A673 (cell line): Measurements from ENCODE around the gene WDFY4. TPM values are rescaled to one million over a fixed set of nuclear protein-coding genes. Genes with fewer than 3 reads are reported as not detected.

ENCODE experiments used
- BruUV-seq: library from RNA; stranded (reverse); fragments of 400-500 nt; replicated peaks from 2 replicates; lab custom pipeline; 2021; lab: Mats Ljungman, UMichigan
- CTCF ChIA-PET: fragments of 300-600 bp; sonication (Branson Sonifier 250); formaldehyde crosslinking; loops from one replicate; lab custom pipeline; 2022; ENCODE audit warnings: antibody characterized with exemption; lab: Charles Lee
- POLR2A ChIA-PET: fragments of 300-600 bp; sonication (Branson Sonifier 250); formaldehyde crosslinking; loops from one replicate; lab custom pipeline; 2022; ENCODE audit warnings: antibody characterized with exemption; ENCODE audit not compliant: low non-redundant PET; lab: Charles Lee
- DNase-seq: peaks from one replicate; pipeline ENCODE4 v3.0.0-alpha.2; 2015; ENCODE audit warnings: low spot score
- H3K27ac ChIP-seq: fragments of 200-600 bp; sonication (generic); 2 replicates; pipeline ENCODE4 v1.5.1; 2016; ENCODE audit warnings: mixed run types, low read depth, mild to moderate bottlenecking, mixed read lengths, antibody characterized with exemption, low read length; ENCODE audit not compliant: poor library complexity, severe bottlenecking
- H3K27me3 ChIP-seq: fragments of 200-600 bp; sonication (generic); replicated peaks from 2 replicates; pipeline ENCODE4 v1.6.1; 2017; ENCODE audit warnings: mixed run types, low read depth, mild to moderate bottlenecking, mixed read lengths, antibody characterized with exemption, low read length; ENCODE audit not compliant: insufficient read depth, poor library complexity
- H3K36me3 ChIP-seq: fragments of 200-600 bp; sonication (generic); 2 replicates; pipeline ENCODE4 v1.6.1; 2016; ENCODE audit warnings: mixed run types, mild to moderate bottlenecking, mixed read lengths, antibody characterized with exemption, low read length; ENCODE audit not compliant: insufficient read depth, poor library complexity, severe bottlenecking
- H3K4me1 ChIP-seq: fragments of 200-600 bp; sonication (generic); 2 replicates; pipeline ENCODE4 v1.6.1; 2017; ENCODE audit warnings: mixed run types, mild to moderate bottlenecking, mixed read lengths, antibody characterized with exemption, low read length; ENCODE audit not compliant: insufficient read depth, poor library complexity, severe bottlenecking
- H3K4me3 ChIP-seq: fragments of 200-600 bp; sonication (generic); 2 replicates; pipeline ENCODE4 v1.5.1; 2016; ENCODE audit warnings: low read depth, mixed run types, mild to moderate bottlenecking, mixed read lengths, low read length; ENCODE audit not compliant: poor library complexity, severe bottlenecking
- H3K9me3 ChIP-seq: fragments of 200-600 bp; sonication (generic); 2 replicates; pipeline ENCODE4 v1.6.1; 2016; ENCODE audit warnings: mixed run types, low read depth, mild to moderate bottlenecking, mixed read lengths, antibody characterized with exemption, low read length; ENCODE audit not compliant: poor library complexity, severe bottlenecking
- CTCF ChIP-seq: fragments of 300-800, 200-600 bp; sonication (generic); conservative IDR thresholded peaks from 2 replicates; pipeline ENCODE4 v1.5.1; 2017; ENCODE audit warnings: low read depth, mild to moderate bottlenecking, antibody characterized with exemption, low read length, moderate library complexity, mixed read lengths
- EZH2 ChIP-seq: fragments of 200-600 bp; sonication (generic); IDR thresholded peaks from 2 replicates; pipeline ENCODE4 v1.6.1; 2017; ENCODE audit warnings: borderline replicate concordance, low read depth, mild to moderate bottlenecking, mixed read lengths, antibody characterized with exemption, low read length; ENCODE audit not compliant: poor library complexity, severe bottlenecking
- intact Hi-C: fragments of 100-400 bp; cut with micrococcal nuclease; formaldehyde crosslinking; loops from one replicate; pipeline ENCODE4 v1.10.0; 2022; ENCODE audit not compliant: unreplicated experiment
- total RNA-seq: library from RNA; stranded (reverse); gene quantifications from 2 replicates; pipeline ENCODE4 v1.2.3, GENCODE V29; 2021

Gene WDFY4
- total RNA-seq, 1 experiment from 2014 or later: not detected

GRCh38 chr10:48838834-48839233, 154.2 kb downstream of the WDFY4 start:
- Histone ChIP-seq H3K4me3 (no peak overlapping the region), H3K4me1 (no peaks in the 10 kb centered on the region), H3K27me3 (no peaks in the 10 kb centered on the region), H3K9me3 (no peaks in the 10 kb centered on the region), H3K27ac (no peak overlapping the region), H3K36me3 (no peaks in the 10 kb centered on the region)
- intact Hi-C loops: no loop called here
- DNase-seq: no peak
- TF ChIP-seq CTCF (no peak), EZH2 (no peak)
- BruUV-seq: no TSS peak
- ChIA-PET CTCF (no interaction called here), POLR2A (no interaction called here)

GRCh38 chr10:48839809-48840679, 155.4 kb downstream of the WDFY4 start:
- POLR2A ChIA-PET: no interaction called here
- CTCF ChIA-PET: no interaction called here

GRCh38 chr10:48842231-48842630, 157.6 kb downstream of the WDFY4 start:
- POLR2A ChIA-PET: no interaction called here
- H3K9me3 ChIP-seq: no peaks in the 10 kb centered on the region
- no peaks in the 10 kb centered on the region for H3K36me3 ChIP-seq
- no peak for DNase-seq
- intact Hi-C loops: no loop called here
- TF ChIP-seq CTCF: no peak
- TF ChIP-seq EZH2: no peak
- no TSS peak for BruUV-seq
- H3K27me3 ChIP-seq: no peaks in the 10 kb centered on the region
- H3K27ac ChIP-seq: no peak overlapping the region
- H3K4me1 ChIP-seq: no peaks in the 10 kb centered on the region
- CTCF ChIA-PET: no interaction called here
- no peak overlapping the region for H3K4me3 ChIP-seq

More at GRCh38 chr10:48839809-48840679, 155.4 kb downstream of the WDFY4 start:
- Histone ChIP-seq H3K27ac (no peak overlapping the region), H3K4me1 (no peaks in the 10 kb centered on the region), H3K4me3 (no peak overlapping the region), H3K9me3 (no peaks in the 10 kb centered on the region), H3K36me3 (no peaks in the 10 kb centered on the region), H3K27me3 (no peaks in the 10 kb centered on the region)
- TF ChIP-seq EZH2 (no peak), CTCF (no peak)
- intact Hi-C loops: no loop called here
- DNase-seq: no peak
- no TSS peak for BruUV-seq
